Activated naive CD8-positive, alpha-beta T cell treated with anti-CD3 and anti-CD28 coated beads, Interleukin-2, amount 10 ng/mL, durations not matched to agents 7 days and 5 days (primary cell): ENCODE data around the gene BPTF. TPM values are rescaled to one million over a fixed set of nuclear protein-coding genes. Genes with fewer than 3 reads are reported as not detected.
"Not testable (repeated sequence)": the region's sequence is repeated elsewhere in the genome, so short reads cannot be mapped to it uniquely, and the experiment has no call there.

Experiments used
- ATAC-seq: fragments of 150-1000 bp; cut with Tn5 transposase; one replicate; pipeline ENCODE4 v1.10.0; 2021; ENCODE audit warnings: low read depth, moderate library complexity
- POLR2A ChIA-PET: fragments of 350-600 bp; sonication (Branson Sonifier 250); formaldehyde crosslinking; loops from one replicate; lab custom pipeline; 2021; ENCODE audit warnings: antibody characterized with exemption; lab: Charles Lee
- DNase-seq: peaks from one replicate; pipeline ENCODE4 v3.0.0; 2021
- H3K27ac Mint-ChIP-seq: one replicate; pipeline ENCODE4 v1.8.0; 2022; ENCODE audit warnings: mild to moderate bottlenecking, mixed read lengths
- H3K27me3 Mint-ChIP-seq: one replicate; pipeline ENCODE4 v1.8.0; 2022; ENCODE audit warnings: mild to moderate bottlenecking, moderate library complexity, mixed read lengths
- H3K36me3 Mint-ChIP-seq: one replicate; pipeline ENCODE4 v1.8.0; 2021; ENCODE audit warnings: mild to moderate bottlenecking, mixed read lengths
- H3K4me1 Mint-ChIP-seq: one replicate; pipeline ENCODE4 v1.8.0; 2021; ENCODE audit warnings: mixed read lengths
- H3K4me3 Mint-ChIP-seq: one replicate; pipeline ENCODE4 v1.8.0; 2022; ENCODE audit warnings: mild to moderate bottlenecking, moderate library complexity, mixed read lengths
- H3K9me3 Mint-ChIP-seq: one replicate; pipeline ENCODE4 v1.8.0; 2021; ENCODE audit warnings: mixed read lengths
- total RNA-seq, 2 experiments: library from RNA; stranded (reverse); gene quantifications; one replicate each; pipeline ENCODE4 v1.2.3, GENCODE V29; 2021

The BPTF gene
- total RNA-seq, 2 experiments from 2014 or later: 126 to 133 TPM

DNA sequence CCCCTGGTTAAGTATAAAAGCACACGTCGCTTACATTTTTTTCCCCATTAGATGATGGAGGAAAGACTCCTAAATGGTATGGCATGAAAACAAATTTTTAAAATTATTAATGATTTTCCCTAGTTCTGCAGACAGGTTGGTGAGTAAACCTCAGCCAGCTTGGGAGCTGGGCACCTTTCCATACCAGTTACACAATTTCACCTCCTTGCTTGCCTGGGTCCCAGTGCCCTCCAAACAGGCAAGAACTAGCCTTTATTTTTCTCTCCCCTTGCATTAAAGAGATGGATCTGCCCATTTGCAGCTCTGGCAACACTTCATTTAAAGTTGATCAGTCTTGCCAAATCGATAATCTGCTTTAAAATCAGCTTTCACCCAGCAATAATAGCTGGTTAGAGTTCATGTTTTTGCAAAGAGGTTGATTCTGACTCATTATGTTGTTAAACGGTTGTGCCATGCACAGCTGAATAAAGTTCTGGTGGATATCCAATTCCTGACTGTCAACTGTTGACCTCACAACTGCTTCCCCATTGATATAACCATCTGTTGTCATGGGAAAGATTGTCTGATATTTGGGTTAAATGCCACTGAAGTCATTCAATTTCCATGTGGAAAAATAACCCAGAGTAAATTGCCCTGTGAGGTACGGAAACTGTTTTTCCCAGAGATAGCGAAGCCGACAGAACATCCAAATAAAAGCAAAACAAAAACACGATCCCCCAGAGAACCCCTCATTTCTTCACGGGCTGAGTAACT is 169.7 kb downstream of the BPTF start:
- Mint-ChIP-seq H3K4me3 (peak overlapping the region; percentile 82), H3K27ac (no peak overlapping the region), H3K27me3 (peaks cover 56% of the 10 kb centered on the region), H3K4me1 (peaks cover 27% of the 10 kb centered on the region), H3K9me3 (no peaks in the 10 kb centered on the region), H3K36me3 (no peaks in the 10 kb centered on the region)
- POLR2A ChIA-PET: interaction anchor here (0.6 to 1.5 kb wide), 3 partner anchors 25 to 522 kb away, joined by 3 to 6 read pairs (median 3); partner anchors contain the start of gene KPNA2
- ATAC-seq (no peak), DNase-seq (no peak)

DNA sequence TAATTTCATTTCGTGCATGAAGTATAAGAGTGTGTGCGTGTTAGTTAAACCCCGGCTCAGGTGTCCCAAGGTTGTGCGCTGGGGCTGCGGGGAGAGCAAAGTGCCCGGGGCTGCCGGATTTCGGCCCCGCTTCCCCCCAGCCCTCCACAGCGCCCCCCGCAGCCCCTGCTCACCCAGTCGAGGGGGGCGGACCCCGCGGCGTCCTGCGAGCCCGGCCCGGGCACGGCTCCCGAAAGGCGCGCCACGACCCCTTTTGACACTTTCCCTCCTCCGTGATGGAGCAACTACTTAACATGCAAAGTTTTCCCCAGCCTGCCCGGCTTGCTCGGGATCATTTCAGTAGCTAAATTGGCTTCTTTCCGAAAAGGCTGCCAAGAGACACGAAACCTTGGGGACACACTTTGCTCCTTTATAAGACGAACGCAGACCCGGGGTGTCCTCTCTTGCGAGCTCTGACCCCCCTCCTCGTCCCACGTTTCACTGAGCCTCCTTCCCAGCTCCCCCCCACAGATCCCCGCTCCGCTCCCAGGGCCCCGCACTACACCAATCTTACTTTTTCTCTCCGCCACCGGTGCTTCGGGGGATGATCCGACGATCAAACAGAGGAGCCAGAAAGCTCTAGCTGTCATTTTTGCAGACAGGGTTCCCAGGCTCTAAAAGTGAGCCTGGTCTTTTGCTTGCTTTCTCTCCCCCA is 170.4 kb downstream of the BPTF start:
- Mint-ChIP-seq H3K36me3 (no peaks in the 10 kb centered on the region), H3K4me3 (peak overlapping the region; percentile 82), H3K27me3 (peaks cover 56% of the 10 kb centered on the region), H3K4me1 (peaks cover 27% of the 10 kb centered on the region), H3K9me3 (no peaks in the 10 kb centered on the region), H3K27ac (no peak overlapping the region)
- POLR2A ChIA-PET: interaction anchor here (1.0 kb wide), 2 partner anchors 24 to 40 kb away, joined by 3 read pairs; partner anchors contain the start of gene KPNA2
- DNase-seq (peak; percentile 54), ATAC-seq (peak; percentile 8)

DNA sequence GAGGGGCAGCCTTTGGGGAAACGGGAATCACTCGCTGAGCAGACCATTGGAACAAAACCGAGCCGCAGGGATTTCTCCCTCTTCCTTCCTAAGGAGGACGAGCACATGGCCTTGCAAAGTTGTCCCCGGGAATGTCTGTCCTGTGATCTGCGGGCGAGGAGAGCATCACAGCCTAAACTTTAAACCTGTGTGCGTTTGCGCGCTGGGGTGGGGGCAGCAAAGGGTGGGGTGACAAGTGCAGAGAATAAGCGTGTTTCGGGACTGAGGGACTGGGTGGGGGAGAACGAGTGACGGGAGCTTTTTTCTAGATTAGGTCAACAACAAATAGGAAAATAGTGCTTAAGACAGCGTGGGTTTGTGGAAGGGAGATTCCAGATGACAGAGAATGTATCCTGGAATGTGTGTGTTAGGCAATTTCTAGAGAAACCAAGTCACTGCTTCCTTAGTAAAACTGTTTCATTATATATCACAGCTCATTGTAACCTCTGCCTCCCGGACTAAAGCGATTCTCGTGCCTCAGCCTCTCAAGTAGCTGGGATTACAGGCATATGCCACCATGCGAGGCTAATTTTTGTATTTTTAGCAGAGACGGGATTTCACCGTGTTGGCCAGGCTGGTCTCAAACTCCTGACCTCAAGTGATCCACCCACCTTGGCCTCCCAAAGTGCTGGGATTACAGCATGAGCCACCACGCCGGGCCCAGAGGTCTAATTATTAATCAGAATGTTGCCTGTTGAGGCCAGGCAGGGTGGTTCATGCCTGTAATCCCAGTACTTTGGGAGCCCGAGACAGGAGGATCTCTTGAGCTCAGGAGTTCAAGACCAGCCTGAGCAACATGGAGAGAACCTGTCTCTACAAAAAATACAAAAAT is 171.2 kb downstream of the BPTF start, which contains the start of gene C17orf58:
TSS of gene C17orf58 (minus strand) at position 169 of the 871 bp plus-strand sequence. CDS start 271 bp downstream, outside the sequence.
- ATAC-seq: not testable (repeated sequence)
- peaks cover 27% of the 10 kb centered on the region for H3K4me1 Mint-ChIP-seq

DNA sequence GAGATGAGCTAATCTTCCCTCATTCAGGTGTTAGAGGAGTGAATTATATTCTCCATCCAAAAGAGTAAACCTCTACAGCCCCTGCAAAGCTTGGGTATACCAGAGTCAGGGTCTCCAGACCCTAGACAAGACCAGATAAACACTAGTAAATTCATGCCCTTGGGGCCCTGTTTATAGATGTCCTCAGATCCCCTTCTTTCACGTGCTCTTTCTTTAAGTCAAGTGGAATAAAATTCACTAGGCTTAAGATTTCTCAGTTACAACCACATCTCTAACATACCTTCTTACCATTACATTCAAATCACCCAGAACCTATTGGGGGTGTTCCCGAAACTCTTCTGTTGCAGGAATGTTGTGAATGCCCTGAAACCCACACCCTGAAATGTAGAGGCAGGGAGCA is 173.2 kb downstream of the BPTF start:
- H3K4me3 Mint-ChIP-seq: no peak overlapping the region
- H3K36me3 Mint-ChIP-seq: no peaks in the 10 kb centered on the region
- POLR2A ChIA-PET: interaction anchor here (0.6 kb wide), 1 partner anchor 172 kb away, joined by 3 read pairs; no protein-coding TSS in a partner anchor
- no peak for DNase-seq
- H3K27ac Mint-ChIP-seq: no peak overlapping the region
- no peak for ATAC-seq
- H3K4me1 Mint-ChIP-seq: peaks cover 21% of the 10 kb centered on the region
- no peaks in the 10 kb centered on the region for H3K9me3 Mint-ChIP-seq
- peaks cover 53% of the 10 kb centered on the region for H3K27me3 Mint-ChIP-seq

More for the DNA sequence above, 171.2 kb downstream of the BPTF start, which contains the start of gene C17orf58:
- H3K36me3 Mint-ChIP-seq, H3K9me3 Mint-ChIP-seq, DNase-seq, H3K27ac Mint-ChIP-seq: not testable (repeated sequence)
- H3K27me3 Mint-ChIP-seq: peaks cover 56% of the 10 kb centered on the region
- H3K4me3 Mint-ChIP-seq: peak within 1 kb of the TSS; percentile 82
- POLR2A ChIA-PET: interaction anchor here (1.0 kb wide), 1 partner anchor 23 kb away, joined by 3 read pairs; no protein-coding TSS in a partner anchor

DNA sequence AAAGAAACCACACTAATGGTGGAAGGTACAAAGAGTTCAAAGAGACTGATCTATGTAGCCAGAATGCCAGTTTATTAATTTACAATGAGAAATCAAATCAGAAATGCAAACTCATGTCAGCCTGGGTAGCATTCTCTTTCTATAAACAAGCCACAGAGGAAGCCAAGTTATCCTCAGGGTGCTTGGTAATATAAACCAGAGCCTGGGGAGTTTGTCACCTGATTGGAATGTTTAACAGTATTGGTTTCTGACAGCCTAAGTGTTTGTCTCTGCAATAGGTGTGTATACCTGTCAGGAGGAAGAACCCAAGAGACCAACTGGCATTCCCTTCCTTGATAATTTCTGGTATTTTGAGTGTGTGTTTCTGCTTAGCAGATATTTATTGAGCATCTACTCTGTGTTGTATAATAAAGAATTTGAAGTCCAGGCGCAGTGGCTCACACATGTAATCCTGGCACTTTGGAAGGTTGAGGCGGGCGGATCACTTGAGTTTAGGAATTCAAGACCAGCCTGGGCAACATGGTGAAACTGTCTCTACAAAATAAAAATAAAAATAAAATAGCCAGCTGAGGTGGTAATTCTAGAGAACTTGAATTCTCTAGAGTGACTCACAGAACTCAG is 174.1 kb downstream of the BPTF start:
- Mint-ChIP-seq H3K9me3 (no peaks in the 10 kb centered on the region), H3K36me3 (no peaks in the 10 kb centered on the region), H3K4me1 (peaks cover 17% of the 10 kb centered on the region), H3K4me3 (no peak overlapping the region), H3K27ac (no peak overlapping the region), H3K27me3 (peaks cover 49% of the 10 kb centered on the region)
- no peak for ATAC-seq
- POLR2A ChIA-PET: no interaction called here
- no peak for DNase-seq

DNA sequence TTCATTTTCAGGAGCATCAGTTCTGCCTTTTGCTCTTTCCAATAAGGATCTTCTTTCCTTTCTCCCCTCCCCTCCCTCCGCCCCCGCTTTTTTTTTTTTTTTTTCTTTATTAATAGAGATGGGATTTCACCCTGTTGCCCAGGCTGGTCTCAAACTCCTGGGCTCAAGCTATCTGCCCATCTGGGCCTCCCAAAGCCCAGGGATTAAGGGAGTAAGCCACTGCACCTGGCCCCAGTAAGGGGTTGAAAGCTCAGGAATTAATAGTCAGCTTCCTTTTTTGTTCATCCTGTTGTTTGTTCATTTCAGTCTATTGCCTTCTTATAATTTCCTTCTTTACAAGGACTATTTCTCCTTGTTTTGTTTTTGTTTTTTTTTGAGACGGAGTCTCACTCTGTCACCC is 178.9 kb downstream of the BPTF start:
- H3K36me3 Mint-ChIP-seq: no peaks in the 10 kb centered on the region
- POLR2A ChIA-PET: no interaction called here

DNA sequence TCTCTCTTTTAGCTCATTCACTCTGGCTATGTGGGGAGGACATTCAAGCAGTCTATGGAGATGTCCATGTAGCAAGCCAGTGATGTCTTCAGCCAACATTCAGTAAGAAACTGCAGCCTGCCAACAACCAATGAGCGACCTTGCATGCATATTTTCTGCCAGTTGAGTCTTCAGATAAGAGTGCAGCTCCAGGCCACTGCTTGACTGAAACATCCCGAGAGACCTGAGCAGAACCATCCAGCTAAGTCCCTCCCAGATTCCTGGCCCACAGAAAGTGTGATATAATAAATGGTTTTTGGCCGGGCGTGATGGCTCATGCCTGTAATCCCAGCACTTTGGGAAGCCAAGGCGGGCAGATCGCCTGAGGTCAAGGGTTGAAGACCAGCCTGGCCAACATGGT is 181.5 kb downstream of the BPTF start:
- DNase-seq (no peak), ATAC-seq (no peak)
- POLR2A ChIA-PET: no interaction called here
- H3K27ac Mint-ChIP-seq: no peak overlapping the region
- H3K9me3 Mint-ChIP-seq: no peaks in the 10 kb centered on the region
- peaks cover 2% of the 10 kb centered on the region for H3K27me3 Mint-ChIP-seq
- H3K4me1 Mint-ChIP-seq: peaks cover 1% of the 10 kb centered on the region
- no peaks in the 10 kb centered on the region for H3K36me3 Mint-ChIP-seq
- no peak overlapping the region for H3K4me3 Mint-ChIP-seq

More for the DNA sequence above, 178.9 kb downstream of the BPTF start:
- Mint-ChIP-seq H3K9me3 (no peaks in the 10 kb centered on the region), H3K4me3 (no peak overlapping the region), H3K4me1 (no peaks in the 10 kb centered on the region), H3K27ac (no peak overlapping the region), H3K27me3 (peaks cover 6% of the 10 kb centered on the region)
- ATAC-seq (no peak), DNase-seq (no peak)

DNA sequence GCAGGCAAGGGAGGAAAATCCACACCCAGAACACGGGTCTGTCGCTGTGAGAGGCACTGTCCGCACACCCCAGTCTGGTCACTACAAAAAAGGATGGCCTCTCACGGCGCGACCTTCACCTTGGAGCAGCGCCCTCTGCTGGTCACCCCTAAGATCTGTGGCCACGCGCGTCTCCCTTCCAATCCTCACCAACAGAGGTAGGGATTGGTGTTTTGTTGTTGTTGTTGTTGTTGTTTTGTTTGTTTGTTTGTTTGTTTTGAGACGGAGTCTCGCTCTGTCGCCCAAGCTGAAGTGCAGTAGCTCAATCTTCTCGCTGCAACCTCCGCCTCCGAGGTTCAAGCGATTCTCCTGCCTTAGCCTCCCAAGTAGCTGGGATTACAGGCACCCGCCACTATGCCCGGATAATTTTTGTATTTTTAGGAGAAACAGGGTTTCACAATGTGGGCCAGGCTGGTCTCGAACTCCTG is 185.9 kb downstream of the BPTF start:
- H3K9me3 Mint-ChIP-seq: no peaks in the 10 kb centered on the region
- peaks cover 8% of the 10 kb centered on the region for H3K27me3 Mint-ChIP-seq
- no peaks in the 10 kb centered on the region for H3K36me3 Mint-ChIP-seq
- peak overlapping the region; percentile 60 for H3K4me3 Mint-ChIP-seq
- ATAC-seq: peak; percentile 74
- POLR2A ChIA-PET: no interaction called here
- peak; percentile 76 for DNase-seq
- H3K27ac Mint-ChIP-seq: no peak overlapping the region
- H3K4me1 Mint-ChIP-seq: peaks cover 1% of the 10 kb centered on the region

DNA sequence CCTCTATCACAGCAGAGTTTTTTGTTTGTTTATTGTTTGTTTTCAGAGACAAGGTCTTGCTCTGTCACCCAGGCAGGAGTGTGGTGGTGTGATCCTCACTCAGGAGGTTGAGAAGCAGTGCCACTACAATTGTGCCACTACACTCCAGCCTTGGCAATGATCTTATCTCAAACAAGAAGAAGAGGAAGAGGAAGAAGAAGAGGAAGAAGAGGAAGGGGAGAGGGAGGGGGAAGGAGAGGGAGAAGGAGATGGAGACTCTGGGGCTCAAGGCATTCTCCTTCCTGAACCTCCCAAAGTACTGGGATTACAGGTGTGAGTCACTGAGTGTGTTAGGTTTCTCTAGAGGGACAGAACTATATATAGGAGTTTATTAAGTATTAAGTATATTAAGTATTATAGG is 188.1 kb downstream of the BPTF start:
- no peaks in the 10 kb centered on the region for H3K9me3 Mint-ChIP-seq
- no peaks in the 10 kb centered on the region for H3K36me3 Mint-ChIP-seq
- H3K27ac Mint-ChIP-seq: no peak overlapping the region
- DNase-seq: no peak
- peaks cover 1% of the 10 kb centered on the region for H3K4me1 Mint-ChIP-seq
- H3K4me3 Mint-ChIP-seq: no peak overlapping the region
- POLR2A ChIA-PET: no interaction called here
- no peak for ATAC-seq
- peaks cover 8% of the 10 kb centered on the region for H3K27me3 Mint-ChIP-seq

DNA sequence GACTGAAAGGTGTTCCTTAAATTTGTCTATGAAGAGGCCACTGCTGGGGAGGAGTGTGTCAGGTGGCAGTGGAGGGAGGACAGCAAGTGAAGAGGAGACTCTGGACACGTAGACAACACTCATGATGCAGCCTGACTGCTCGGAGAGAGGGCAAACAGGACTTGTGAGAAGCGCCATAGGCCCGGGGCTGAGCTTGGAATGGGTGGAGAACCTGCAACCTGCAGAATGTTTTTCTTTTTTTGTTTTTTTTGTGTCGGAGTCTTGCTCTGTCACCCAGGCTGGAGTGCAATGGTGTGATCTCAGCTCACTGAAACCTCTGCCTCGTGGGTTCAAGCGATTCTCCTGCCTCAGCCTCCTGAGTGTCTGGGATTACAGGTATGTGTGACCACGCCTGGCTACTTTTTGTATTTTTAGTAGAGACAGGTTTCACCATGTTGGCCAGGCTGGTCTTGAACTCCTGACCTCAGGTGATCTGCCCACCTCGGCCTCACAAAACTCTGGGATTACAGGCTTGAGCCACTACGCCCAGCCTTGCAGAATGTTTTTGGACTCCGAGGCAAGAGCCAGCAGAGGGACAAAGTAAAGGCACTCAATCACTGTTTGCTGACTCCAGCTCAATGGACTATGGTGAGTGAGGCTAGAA is 189.9 kb downstream of the BPTF start:
- H3K36me3 Mint-ChIP-seq: peaks cover 2% of the 10 kb centered on the region
- peaks cover 7% of the 10 kb centered on the region for H3K27me3 Mint-ChIP-seq
- no peak for ATAC-seq
- no peak for DNase-seq
- peaks cover 5% of the 10 kb centered on the region for H3K4me1 Mint-ChIP-seq
- H3K9me3 Mint-ChIP-seq: no peaks in the 10 kb centered on the region
- POLR2A ChIA-PET: no interaction called here
- no peak overlapping the region for H3K27ac Mint-ChIP-seq
- no peak overlapping the region for H3K4me3 Mint-ChIP-seq

DNA sequence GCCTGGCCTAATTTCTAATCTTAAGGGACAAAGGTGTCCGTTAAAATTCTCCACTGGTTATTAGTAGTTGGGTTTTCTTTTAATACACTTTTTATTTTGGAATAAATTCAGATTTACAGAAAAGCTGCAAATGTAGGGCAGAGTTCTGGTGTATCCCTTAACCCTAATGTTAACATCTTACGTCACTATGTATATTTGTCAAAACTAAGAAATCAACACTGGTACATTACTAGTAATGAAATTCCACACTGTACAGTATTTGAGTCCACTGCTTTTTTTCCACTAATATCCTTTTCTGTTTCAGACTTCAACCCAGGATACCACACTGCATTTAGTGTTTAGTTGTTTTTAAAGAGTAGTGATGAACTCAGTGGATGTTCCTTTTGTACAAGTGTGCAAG is 191.5 kb downstream of the BPTF start:
- Mint-ChIP-seq H3K9me3 (no peaks in the 10 kb centered on the region), H3K4me3 (no peak overlapping the region), H3K27me3 (peaks cover 7% of the 10 kb centered on the region), H3K27ac (no peak overlapping the region), H3K36me3 (peaks cover 2% of the 10 kb centered on the region), H3K4me1 (peaks cover 9% of the 10 kb centered on the region)
- DNase-seq (no peak), ATAC-seq (no peak)
- POLR2A ChIA-PET: no interaction called here

DNA sequence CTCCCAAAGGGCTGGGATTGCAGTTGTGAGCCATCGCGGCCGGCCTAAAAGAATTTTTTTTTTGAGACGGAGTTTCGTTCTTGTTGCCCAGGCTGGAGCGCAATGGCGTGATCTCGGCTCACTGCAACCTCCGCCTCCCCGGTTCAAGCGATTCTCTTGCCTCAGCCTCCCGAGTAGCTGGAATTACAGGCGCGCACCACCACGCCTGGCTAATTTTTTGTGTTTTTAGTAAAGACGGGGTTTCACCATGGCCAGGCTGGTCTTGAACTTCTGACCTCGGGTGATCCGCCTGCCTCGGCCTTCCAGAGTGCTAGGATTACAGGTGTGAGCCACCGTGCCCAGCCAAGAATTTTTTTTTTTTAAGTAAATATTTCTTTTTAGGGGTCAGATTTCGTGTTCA is 193.2 kb downstream of the BPTF start:
- DNase-seq, H3K27me3 Mint-ChIP-seq, H3K27ac Mint-ChIP-seq, H3K36me3 Mint-ChIP-seq, POLR2A ChIA-PET, H3K9me3 Mint-ChIP-seq, ATAC-seq, H3K4me3 Mint-ChIP-seq, H3K4me1 Mint-ChIP-seq: not testable (repeated sequence)
